Duodenal mucosa (tissue), 2 donors: ENCODE measurements around the gene MFRP.
A peak's percentile ranks its signal among the peaks of the same experiment; 100 is the strongest.

Experiments
- H3K27ac ChIP-seq: one replicate; pipeline ENCODE4 v1.7.0; 2013; ENCODE audit warnings: low read depth, low read length
- H3K27me3 ChIP-seq, 2 donors: one replicate each; pipeline ENCODE4 v1.7.0; 2013; ENCODE audit warnings: low read length in 2 of 2, control low read depth in 1 of 2; ENCODE audit not compliant: insufficient read depth in 2 of 2, control insufficient read depth in 1 of 2
- H3K36me3 ChIP-seq, 2 donors: one replicate each; pipeline ENCODE4 v1.7.0; 2013; ENCODE audit warnings: low read length in 2 of 2, control low read depth in 1 of 2; ENCODE audit not compliant: insufficient read depth in 2 of 2, control insufficient read depth in 1 of 2
- H3K4me1 ChIP-seq, 2 donors: one replicate each; pipeline ENCODE4 v1.7.0; 2013; ENCODE audit warnings: low read length in 2 of 2, control low read depth in 1 of 2; ENCODE audit not compliant: insufficient read depth in 2 of 2, control insufficient read depth in 1 of 2
- H3K4me3 ChIP-seq, 2 donors: one replicate each; pipeline ENCODE4 v1.7.0; 2013; ENCODE audit warnings: low read length in 2 of 2, low read depth in 1 of 2
- H3K9ac ChIP-seq, 2 donors: one replicate each; pipeline ENCODE4 v1.7.0; 2013; ENCODE audit warnings: low read length in 2 of 2, low read depth in 1 of 2
- H3K9me3 ChIP-seq, 2 donors: one replicate each; pipeline ENCODE4 v1.7.0; 2013; ENCODE audit warnings: low read length in 2 of 2, control low read depth in 1 of 2; ENCODE audit not compliant: control insufficient read depth in 1 of 2

Gene MFRP

GRCh38 chr11:119343726-119344125, 2.8 kb downstream of the MFRP start:
- peaks cover 0 to 9% of the 10 kb centered on the region in 2 donors for H3K27me3 ChIP-seq
- no peaks in the 10 kb centered on the region for H3K9me3 ChIP-seq
- H3K9ac ChIP-seq, result no peak overlapping the region
- no peak overlapping the region for H3K27ac ChIP-seq
- no peaks in the 10 kb centered on the region for H3K36me3 ChIP-seq
- H3K4me3 ChIP-seq, result no peak overlapping the region
- peaks cover 14 to 17% of the 10 kb centered on the region in 2 donors for H3K4me1 ChIP-seq

- Histone ChIP-seq H3K27me3 (peaks cover 0 to 9% of the 10 kb centered on the region in 2 donors), H3K4me3 (no peak overlapping the region), H3K4me1 (peaks cover 20 to 23% of the 10 kb centered on the region in 2 donors), H3K9ac (no peak overlapping the region), H3K9me3 (no peaks in the 10 kb centered on the region), H3K27ac (no peak overlapping the region), H3K36me3 (no peaks in the 10 kb centered on the region)
Observed at GRCh38 chr11:119342362-119343130, 4.0 kb downstream of the MFRP start.

GRCh38 chr11:119342023-119342300, 4.5 kb downstream of the MFRP start:
- Histone ChIP-seq H3K36me3 (no peaks in the 10 kb centered on the region), H3K4me1 (peaks cover 26 to 29% of the 10 kb centered on the region in 2 donors), H3K9me3 (no peaks in the 10 kb centered on the region), H3K4me3 (no peak overlapping the region), H3K27me3 (peaks cover 0 to 9% of the 10 kb centered on the region in 2 donors), H3K27ac (no peak overlapping the region), H3K9ac (no peak overlapping the region)

GRCh38 chr11:119341222-119342022, 5.1 kb downstream of the MFRP start:
- peaks cover 28 to 34% of the 10 kb centered on the region in 2 donors for H3K4me1 ChIP-seq
- no peaks in the 10 kb centered on the region for H3K36me3 ChIP-seq
- peaks cover 0 to 9% of the 10 kb centered on the region in 2 donors for H3K27me3 ChIP-seq
- H3K9ac ChIP-seq, result no peak overlapping the region
- H3K9me3 ChIP-seq, result no peaks in the 10 kb centered on the region
- peak overlapping the region in 1 of 2 donors; percentile 46 for H3K4me3 ChIP-seq
- peak overlapping the region; percentile 23 for H3K27ac ChIP-seq

GRCh38 chr11:119340335-119341221, 5.9 kb downstream of the MFRP start, which contains the start of gene C1QTNF5:
Gene C1QTNF5, minus strand, starts transcription at chr11:119340883. Its CDS starts 486 bp downstream, at chr11:119340397.
- Histone ChIP-seq H3K27ac (peak within 1 kb of the TSS; percentile 76), H3K9me3 (no peaks in the 10 kb centered on the region), H3K36me3 (peaks cover 0 to 4% of the 10 kb centered on the region in 2 donors), H3K27me3 (peaks cover 0 to 9% of the 10 kb centered on the region in 2 donors), H3K9ac (peak within 1 kb of the TSS; percentile 40 to 57), H3K4me3 (peak within 1 kb of the TSS; percentile 46 to 64), H3K4me1 (peaks cover 31 to 41% of the 10 kb centered on the region in 2 donors)

GRCh38 chr11:119339589-119340334, 6.7 kb downstream of the MFRP start:
- Histone ChIP-seq H3K4me3 (peak overlapping the region; percentile 46 to 64), H3K4me1 (peaks cover 38 to 49% of the 10 kb centered on the region in 2 donors), H3K9ac (peak overlapping the region; percentile 40 to 57), H3K36me3 (peaks cover 0 to 4% of the 10 kb centered on the region in 2 donors), H3K27ac (peak overlapping the region; percentile 76), H3K27me3 (peaks cover 0 to 3% of the 10 kb centered on the region in 2 donors), H3K9me3 (no peaks in the 10 kb centered on the region)

- Histone ChIP-seq H3K9me3 (no peaks in the 10 kb centered on the region), H3K4me1 (peaks cover 38 to 52% of the 10 kb centered on the region in 2 donors), H3K4me3 (peak overlapping the region; percentile 46 to 64), H3K9ac (peak overlapping the region; percentile 26 to 57), H3K36me3 (peaks cover 0 to 4% of the 10 kb centered on the region in 2 donors), H3K27me3 (peaks cover 0 to 3% of the 10 kb centered on the region in 2 donors), H3K27ac (peak overlapping the region; percentile 35)
Observed at GRCh38 chr11:119338965-119339588, 7.4 kb downstream of the MFRP start.

GRCh38 chr11:119338318-119338890, 8.1 kb downstream of the MFRP start:
- no peak overlapping the region for H3K27ac ChIP-seq
- H3K27me3 ChIP-seq, result peaks cover 0 to 3% of the 10 kb centered on the region in 2 donors
- peaks cover 38 to 57% of the 10 kb centered on the region in 2 donors for H3K4me1 ChIP-seq
- H3K36me3 ChIP-seq, result peaks cover 0 to 4% of the 10 kb centered on the region in 2 donors
- H3K9ac ChIP-seq, result no peak overlapping the region
- no peaks in the 10 kb centered on the region for H3K9me3 ChIP-seq
- no peak overlapping the region for H3K4me3 ChIP-seq
